WERI-Rb-1 (cell line): ENCODE results near the gene NFS1.

Experiments
- DNase-seq: peaks from one replicate; pipeline ENCODE4 v3.0.0-alpha.2; 2020
- H3K27ac ChIP-seq: fragments of 250-450 bp; sonication (Bioruptor Pico); 2 replicates; pipeline ENCODE4 v1.5.1; 2020; ENCODE audit warnings: mild to moderate bottlenecking, moderate library complexity
- H3K27me3 ChIP-seq: fragments of 250-450 bp; sonication (Bioruptor Pico); 2 replicates; pipeline ENCODE4 v1.5.1; 2021; ENCODE audit warnings: mild to moderate bottlenecking, low read depth, moderate library complexity; ENCODE audit not compliant: insufficient read depth, severe bottlenecking
- H3K36me3 ChIP-seq: fragments of 250-450 bp; sonication (Bioruptor Pico); 2 replicates; pipeline ENCODE4 v1.5.1; 2020; ENCODE audit warnings: mild to moderate bottlenecking, moderate library complexity
- H3K4me3 ChIP-seq: 2 replicates; pipeline ENCODE4 v1.5.1; 2011; ENCODE audit warnings: low read depth, mild to moderate bottlenecking, control low read depth, low read length
- H3K9me3 ChIP-seq: fragments of 250-450 bp; sonication (Bioruptor Pico); 2 replicates; pipeline ENCODE4 v1.5.1; 2021; ENCODE audit warnings: mild to moderate bottlenecking, moderate library complexity; ENCODE audit not compliant: severe bottlenecking
- TF ChIP-seq, protein P1 (sequence below): IDR thresholded peaks from 2 replicates; pipeline ENCODE4 v1.5.1; 2011; ENCODE audit warnings: low read depth, mild to moderate bottlenecking, control low read depth, inconsistent platforms, low read length

Gene NFS1

DNA sequence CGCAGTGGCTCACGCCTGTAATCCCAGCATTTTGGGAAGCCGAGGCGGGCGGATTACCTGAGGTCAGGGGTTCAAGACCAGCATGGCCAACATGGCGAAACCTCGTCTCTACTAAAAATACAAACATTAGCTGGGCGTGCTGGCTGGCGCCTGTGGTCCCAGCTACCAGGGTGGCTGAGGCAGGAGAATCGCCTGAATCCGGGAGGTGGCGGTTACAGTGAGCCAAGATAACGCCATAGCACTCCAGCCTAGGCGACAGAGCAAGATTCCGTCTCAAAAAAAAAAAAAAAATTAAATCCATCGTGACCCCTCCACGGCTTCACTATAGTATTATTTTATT, 33.2 kb downstream of the NFS1 start:
- no peak overlapping the region for H3K27ac ChIP-seq
- TF ChIP-seq, protein P1, sequence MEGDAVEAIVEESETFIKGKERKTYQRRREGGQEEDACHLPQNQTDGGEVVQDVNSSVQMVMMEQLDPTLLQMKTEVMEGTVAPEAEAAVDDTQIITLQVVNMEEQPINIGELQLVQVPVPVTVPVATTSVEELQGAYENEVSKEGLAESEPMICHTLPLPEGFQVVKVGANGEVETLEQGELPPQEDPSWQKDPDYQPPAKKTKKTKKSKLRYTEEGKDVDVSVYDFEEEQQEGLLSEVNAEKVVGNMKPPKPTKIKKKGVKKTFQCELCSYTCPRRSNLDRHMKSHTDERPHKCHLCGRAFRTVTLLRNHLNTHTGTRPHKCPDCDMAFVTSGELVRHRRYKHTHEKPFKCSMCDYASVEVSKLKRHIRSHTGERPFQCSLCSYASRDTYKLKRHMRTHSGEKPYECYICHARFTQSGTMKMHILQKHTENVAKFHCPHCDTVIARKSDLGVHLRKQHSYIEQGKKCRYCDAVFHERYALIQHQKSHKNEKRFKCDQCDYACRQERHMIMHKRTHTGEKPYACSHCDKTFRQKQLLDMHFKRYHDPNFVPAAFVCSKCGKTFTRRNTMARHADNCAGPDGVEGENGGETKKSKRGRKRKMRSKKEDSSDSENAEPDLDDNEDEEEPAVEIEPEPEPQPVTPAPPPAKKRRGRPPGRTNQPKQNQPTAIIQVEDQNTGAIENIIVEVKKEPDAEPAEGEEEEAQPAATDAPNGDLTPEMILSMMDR = no peak
- peaks cover 28% of the 10 kb centered on the region for H3K36me3 ChIP-seq
- no peaks in the 10 kb centered on the region for H3K27me3 ChIP-seq
- H3K4me3 ChIP-seq = no peak overlapping the region
- H3K9me3 ChIP-seq = no peaks in the 10 kb centered on the region
- DNase-seq = no peak

- TF ChIP-seq, protein P1 = no peak; the same call in 1 of the 2 replicates
- Histone ChIP-seq H3K27me3 (no peaks in the 10 kb centered on the region), H3K27ac (peak within 1 kb of the TSS; percentile 99), H3K9me3 (no peaks in the 10 kb centered on the region), H3K36me3 (peaks cover 22% of the 10 kb centered on the region), H3K4me3 (peak within 1 kb of the TSS; percentile 62)
- DNase-seq = peak; percentile 94
Measured at GRCh38 chr20:35664466-35665206, 34.5 kb downstream of the NFS1 start, which contains the start of the genes CPNE1 and RBM12. Gene CPNE1 (minus strand): TSS chr20:35664900. CDS start chr20:35632923, 31,977 bp downstream. Gene RBM12 (minus strand): TSS chr20:35664900. CDS start chr20:35655322, 9,578 bp downstream.

DNA sequence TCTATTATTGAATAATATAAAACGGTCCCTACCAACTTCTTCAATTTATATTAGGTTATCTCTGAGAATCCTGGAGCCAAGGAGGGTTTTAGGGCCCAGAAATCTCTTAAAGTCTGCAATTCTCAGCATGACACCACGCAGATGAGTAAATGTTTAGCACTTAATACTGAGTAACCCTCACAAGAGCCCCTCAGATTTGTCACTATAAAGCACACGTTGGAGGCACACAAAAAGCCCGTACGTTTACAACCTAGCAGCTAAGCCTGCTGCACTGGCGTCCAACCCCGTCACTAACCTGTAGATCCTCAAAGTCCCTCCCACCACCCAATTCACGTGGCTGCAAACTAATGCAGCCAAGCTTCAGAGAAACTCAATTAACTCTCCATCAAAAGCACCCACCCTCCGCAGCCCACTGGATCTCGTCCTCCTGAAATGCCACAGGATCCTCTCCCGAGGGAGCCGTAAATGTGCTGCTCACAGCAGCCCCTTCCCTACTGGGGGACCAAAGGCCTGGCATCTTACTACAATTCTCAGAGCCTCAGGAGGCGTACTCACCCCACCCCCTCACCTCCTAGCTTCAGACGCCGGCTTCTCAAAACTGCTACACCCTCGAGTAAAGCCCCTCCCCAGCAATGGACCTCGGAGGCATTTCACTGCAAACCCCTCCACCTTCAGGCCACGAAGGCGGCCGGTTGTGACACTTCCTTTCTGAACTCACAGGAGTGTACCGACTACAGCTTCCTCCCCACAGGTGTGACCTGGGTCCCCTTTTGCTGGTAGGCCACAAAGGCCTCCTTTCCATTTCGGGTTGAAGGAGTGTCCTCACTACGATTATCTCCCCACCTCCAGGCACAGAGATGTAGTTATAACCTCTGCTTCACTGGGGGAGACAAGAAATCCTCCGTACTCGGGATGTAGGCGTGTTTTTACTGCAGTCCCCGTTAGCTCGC, 35.4 kb downstream of the NFS1 start:
- H3K4me3 ChIP-seq = peak overlapping the region; percentile 62
- DNase-seq = peak; percentile 57
- peak overlapping the region; percentile 99 for H3K27ac ChIP-seq
- no peaks in the 10 kb centered on the region for H3K27me3 ChIP-seq
- TF ChIP-seq, protein P1 = no peak
- peaks cover 16% of the 10 kb centered on the region for H3K36me3 ChIP-seq
- H3K9me3 ChIP-seq = no peaks in the 10 kb centered on the region

- Histone ChIP-seq H3K36me3 (peaks cover 16% of the 10 kb centered on the region), H3K27me3 (no peaks in the 10 kb centered on the region), H3K4me3 (no peak overlapping the region), H3K9me3 (no peaks in the 10 kb centered on the region), H3K27ac (no peak overlapping the region)
- TF ChIP-seq, protein P1 = no peak
- DNase-seq = no peak
Measured at GRCh38 chr20:35662551-35662950, 36.6 kb downstream of the NFS1 start.

GRCh38 chr20:35661908-35662307, 37.2 kb downstream of the NFS1 start:
- Histone ChIP-seq H3K9me3 (no peaks in the 10 kb centered on the region), H3K36me3 (peaks cover 22% of the 10 kb centered on the region), H3K27ac (no peak overlapping the region), H3K27me3 (no peaks in the 10 kb centered on the region), H3K4me3 (no peak overlapping the region)
- TF ChIP-seq, protein P1 = no peak
- no peak for DNase-seq
